Left ventricle myocardium inferior (tissue), 1 donor: ENCODE measurements around the gene HEATR9. TPM values are rescaled to one million over a fixed set of nuclear protein-coding genes. Genes with fewer than 3 reads are reported as not detected.

ENCODE experiments used
- DNase-seq: peaks from one replicate; pipeline ENCODE4 v3.0.0-alpha.2; 2020
- H3K27ac ChIP-seq: fragments of 200-600 bp; replicated peaks from 2 replicates; pipeline ENCODE4 v1.8.0; 2021
- H3K27me3 ChIP-seq: fragments of 200-600 bp; 2 replicates; pipeline ENCODE4 v1.8.0; 2021; ENCODE audit warnings: low read depth
- H3K36me3 ChIP-seq: fragments of 200-600 bp; 2 replicates; pipeline ENCODE4 v1.8.0; 2021
- H3K4me1 ChIP-seq: fragments of 200-600 bp; 2 replicates; pipeline ENCODE4 v1.8.0; 2021
- H3K4me3 ChIP-seq: fragments of 200-600 bp; 2 replicates; pipeline ENCODE4 v1.8.0; 2021; ENCODE audit warnings: mild to moderate bottlenecking, moderate library complexity
- H3K9me3 ChIP-seq: fragments of 200-600 bp; replicated peaks from 2 replicates; pipeline ENCODE4 v1.8.0; 2021
- CTCF ChIP-seq: fragments of 200-600 bp; IDR thresholded peaks from 2 replicates; pipeline ENCODE4 v1.8.0; 2021; ENCODE audit warnings: antibody characterized with exemption, mild to moderate bottlenecking, borderline replicate concordance
- intact Hi-C: fragments of 100-400 bp; cut with micrococcal nuclease; formaldehyde crosslinking; loops from one replicate; pipeline ENCODE4 v1.11.0; 2022
- total RNA-seq: library from RNA; stranded (reverse); fragmentation: NEBNext Ultra II Directional; extraction: Animal tissue kit (Norgen Biotek cat#: 25700); gene quantifications from one replicate; pipeline ENCODE4 v1.2.1, GENCODE V29; 2021
- donor health status: DM: no; HTN: yes; CAD: no; lungs with severe emphysema.

The HEATR9 gene
- total RNA-seq, 1 donor from 2014 or later = not detected

GRCh38 chr17:35819455-35819854 lies 49.2 kb downstream of the HEATR9 start:
- H3K9me3 ChIP-seq = no peaks in the 10 kb centered on the region
- H3K36me3 ChIP-seq = peaks cover 65% of the 10 kb centered on the region
- H3K27ac ChIP-seq = no peak overlapping the region
- H3K4me1 ChIP-seq = peaks cover 36% of the 10 kb centered on the region
- intact Hi-C loops = no loop called here
- no peaks in the 10 kb centered on the region for H3K27me3 ChIP-seq
- TF ChIP-seq CTCF = no peak
- no peak overlapping the region for H3K4me3 ChIP-seq
- DNase-seq = no peak

GRCh38 chr17:35817196-35817595 lies 51.5 kb downstream of the HEATR9 start:
- H3K36me3 ChIP-seq = peaks cover 45% of the 10 kb centered on the region
- no peak for TF ChIP-seq CTCF
- H3K4me3 ChIP-seq = no peak overlapping the region
- H3K9me3 ChIP-seq = no peaks in the 10 kb centered on the region
- no peak for DNase-seq
- no peaks in the 10 kb centered on the region for H3K27me3 ChIP-seq
- H3K4me1 ChIP-seq = peaks cover 48% of the 10 kb centered on the region
- intact Hi-C loops = no loop called here
- no peak overlapping the region for H3K27ac ChIP-seq

- Histone ChIP-seq H3K27ac (no peak overlapping the region), H3K27me3 (no peaks in the 10 kb centered on the region), H3K9me3 (no peaks in the 10 kb centered on the region), H3K4me1 (peaks cover 53% of the 10 kb centered on the region), H3K36me3 (peaks cover 40% of the 10 kb centered on the region), H3K4me3 (no peak overlapping the region)
- no peak for DNase-seq
- intact Hi-C loops = no loop called here
- no peak for TF ChIP-seq CTCF
Measured at GRCh38 chr17:35816723-35817122, 52.0 kb downstream of the HEATR9 start.

GRCh38 chr17:35812456-35812855 lies 56.2 kb downstream of the HEATR9 start:
- no peak for TF ChIP-seq CTCF
- intact Hi-C loops = no loop called here

GRCh38 chr17:35811759-35812158 lies 56.9 kb downstream of the HEATR9 start:
- Histone ChIP-seq H3K4me1 (peaks cover 70% of the 10 kb centered on the region), H3K27me3 (no peaks in the 10 kb centered on the region), H3K4me3 (no peak overlapping the region), H3K9me3 (no peaks in the 10 kb centered on the region), H3K36me3 (no peaks in the 10 kb centered on the region), H3K27ac (no peak overlapping the region)
- no peak for TF ChIP-seq CTCF
- DNase-seq = no peak
- intact Hi-C loops = no loop called here

More at GRCh38 chr17:35812456-35812855, 56.2 kb downstream of the HEATR9 start:
- no peak for DNase-seq
- Histone ChIP-seq H3K27me3 (no peaks in the 10 kb centered on the region), H3K27ac (no peak overlapping the region), H3K36me3 (peaks cover 3% of the 10 kb centered on the region), H3K9me3 (no peaks in the 10 kb centered on the region), H3K4me1 (peaks cover 77% of the 10 kb centered on the region), H3K4me3 (no peak overlapping the region)
